B cell (primary cell): ENCODE measurements around the gene TREML2. TPM values are rescaled to one million over a fixed set of nuclear protein-coding genes. Genes with fewer than 3 reads are reported as not detected.
A peak's percentile ranks its signal among the peaks of the same experiment; 100 is the strongest.

Source experiments
- ATAC-seq: fragments of 200-7000 bp; cut with Tn5 transposase; one replicate; pipeline ENCODE4 v1.10.0; 2021; ENCODE audit warnings: low read depth, mild to moderate bottlenecking, moderate number of reproducible peaks, moderate library complexity
- CTCF ChIA-PET: fragments of 350-600 bp; sonication (Branson Sonifier 250); formaldehyde crosslinking; loops from one replicate; lab custom pipeline; 2021; ENCODE audit warnings: antibody characterized with exemption, inconsistent platforms; lab: Charles Lee
- POLR2A ChIA-PET: fragments of 350-600 bp; sonication (Branson Sonifier 250); formaldehyde crosslinking; loops from one replicate; lab custom pipeline; 2021; ENCODE audit warnings: antibody characterized with exemption; lab: Charles Lee
- DNase-seq: peaks from one replicate; pipeline ENCODE4 v3.0.0; 2013
- H2AFZ ChIP-seq: 2 replicates; pipeline ENCODE4 v1.6.1; 2012; ENCODE audit warnings: mild to moderate bottlenecking, low read depth, low read length; ENCODE audit not compliant: insufficient read depth, poor library complexity, severe bottlenecking
- H3K27ac ChIP-seq, 2 donors: 1 replicate in 1 of 2; 2 replicates in 1 of 2; pipeline ENCODE4 v1.5.1; 2012 to 2013; ENCODE audit warnings: low read length in 2 of 2, mild to moderate bottlenecking in 2 of 2, moderate library complexity in 1 of 2
- H3K27me3 ChIP-seq, 4 experiments: fragments of 200-600 bp in 1 of 4; sonication (generic) in 1 of 4; replicated peaks in 1 of 4; 1 replicate in 2 of 4; 2 replicates in 2 of 4; pipeline versions ENCODE4 v1.6.1 to v1.7.0; 2013 to 2016; ENCODE audit warnings: low read length in 3 of 4, mild to moderate bottlenecking in 2 of 4, mixed read lengths in 1 of 4, moderate library complexity in 1 of 4; ENCODE audit not compliant: insufficient read depth in 4 of 4, control insufficient read depth in 3 of 4; ENCODE audit errors: control extremely low read depth in 1 of 4
- H3K36me3 ChIP-seq, 2 experiments: replicated peaks in 1 of 2; 1 replicate in 1 of 2; 2 replicates in 1 of 2; pipeline versions ENCODE4 v1.6.1 to v1.7.1; 2013; ENCODE audit warnings: low read length in 1 of 2; ENCODE audit not compliant: insufficient read depth in 2 of 2, control insufficient read depth in 1 of 2; ENCODE audit errors: control extremely low read depth in 1 of 2, extremely low read depth in 1 of 2
- H3K4me1 ChIP-seq, 2 donors: fragments of 200-600 bp in 1 of 2; sonication (generic) in 1 of 2; 1 replicate in 1 of 2; 2 replicates in 1 of 2; pipeline versions ENCODE4 v1.5.1 to v1.6.1; 2013 to 2017; ENCODE audit warnings: low read length in 2 of 2; ENCODE audit not compliant: control insufficient read depth in 2 of 2, insufficient read depth in 2 of 2
- H3K4me2 ChIP-seq: replicated peaks from 2 replicates; pipeline ENCODE3; 2012; ENCODE audit warnings: mild to moderate bottlenecking, low read depth, low read length; ENCODE audit not compliant: poor library complexity, severe bottlenecking
- H3K4me3 ChIP-seq, 5 experiments: fragments of 200-600 bp in 1 of 5; sonication (generic) in 1 of 5; 1 replicate in 3 of 5; 2 replicates in 2 of 5; pipeline versions ENCODE4 v1.5.1 to v1.7.0; 2011 to 2016; ENCODE audit warnings: low read length in 4 of 5, mild to moderate bottlenecking in 4 of 5, low read depth in 2 of 5, control low read depth in 1 of 5, moderate library complexity in 1 of 5; ENCODE audit not compliant: insufficient read depth in 1 of 5; ENCODE audit errors: control extremely low read depth in 1 of 5, extremely low read depth in 1 of 5
- H3K79me2 ChIP-seq: fragments of 200-600 bp; sonication (generic); one replicate; pipeline ENCODE4 v1.6.0; 2016; ENCODE audit warnings: low read length; ENCODE audit not compliant: control insufficient read depth, insufficient read depth
- H3K9ac ChIP-seq: fragments of 200-600 bp; sonication (generic); 2 replicates; pipeline ENCODE4 v1.6.1; 2017; ENCODE audit warnings: mild to moderate bottlenecking, low read length, moderate library complexity
- H3K9me3 ChIP-seq, 3 donors: one replicate each; pipeline versions ENCODE4 v1.6.1 to v1.7.1; 2013; ENCODE audit warnings: low read length in 2 of 3; ENCODE audit not compliant: control insufficient read depth in 2 of 3, insufficient read depth in 1 of 3; ENCODE audit errors: control extremely low read depth in 1 of 3
- H4K20me1 ChIP-seq: 2 replicates; pipeline ENCODE4 v1.6.0; 2012; ENCODE audit warnings: mild to moderate bottlenecking, low read length; ENCODE audit not compliant: insufficient read depth, control insufficient read depth, poor library complexity, severe bottlenecking
- H3K27ac Mint-ChIP-seq: one replicate; pipeline ENCODE4 v1.8.0; 2021; ENCODE audit warnings: mixed read lengths
- H3K27me3 Mint-ChIP-seq: one replicate; pipeline ENCODE4 v1.8.0; 2021; ENCODE audit warnings: mixed read lengths
- H3K4me1 Mint-ChIP-seq: one replicate; pipeline ENCODE4 v1.8.0; 2021; ENCODE audit warnings: mixed read lengths
- H3K4me3 Mint-ChIP-seq: one replicate; pipeline ENCODE4 v1.8.0; 2021; ENCODE audit warnings: mixed read lengths
- H3K9me3 Mint-ChIP-seq: one replicate; pipeline ENCODE4 v1.8.0; 2022; ENCODE audit warnings: mixed read lengths; ENCODE audit not compliant: insufficient read depth
- CTCF ChIP-seq: fragments of 200-600 bp; IDR thresholded peaks from one replicate; pipeline ENCODE4 v1.8.0; 2022; ENCODE audit warnings: antibody characterized with exemption, mild to moderate bottlenecking
- EZH2 ChIP-seq: IDR thresholded peaks from 2 replicates; pipeline ENCODE4 v1.6.1; 2012; ENCODE audit warnings: borderline replicate concordance, low read depth, mild to moderate bottlenecking, moderate library complexity, low read length; ENCODE audit not compliant: insufficient read depth, poor library complexity, severe bottlenecking
- WGBS: methylation state at CpG from one replicate; pipeline ENCODE4 v1.1.5; 2013; ENCODE audit warnings: missing lambda C conversion rate; ENCODE audit not compliant: insufficient coverage; 5-methylcytosine and 5-hydroxymethylcytosine counted together
- intact Hi-C: fragments of 100-400 bp; cut with micrococcal nuclease; formaldehyde crosslinking; loops from one replicate; pipeline ENCODE4 v1.10.0; 2022
- polyA plus RNA-seq: library from polyadenylated mRNA; depleted of rRNA; stranded (reverse); fragments of >200 nt; gene quantifications from 2 replicates; pipeline ENCODE4 v1.2.3, GENCODE V29; 2012
- total RNA-seq, 2 donors: library from RNA; stranded (reverse); fragments of 120-200 nt in 1 of 2; gene quantifications; 1 replicate in 1 of 2; 2 replicates in 1 of 2; pipeline versions ENCODE4 v1.2.3 to v1.2.4, GENCODE V29; 2013 to 2022

Gene TREML2
- total and polyA plus RNA-seq, 2 donors (not counting 1 experiment from before 2014, with no cell fraction given), result 9.6 to 51.1 TPM

DNA sequence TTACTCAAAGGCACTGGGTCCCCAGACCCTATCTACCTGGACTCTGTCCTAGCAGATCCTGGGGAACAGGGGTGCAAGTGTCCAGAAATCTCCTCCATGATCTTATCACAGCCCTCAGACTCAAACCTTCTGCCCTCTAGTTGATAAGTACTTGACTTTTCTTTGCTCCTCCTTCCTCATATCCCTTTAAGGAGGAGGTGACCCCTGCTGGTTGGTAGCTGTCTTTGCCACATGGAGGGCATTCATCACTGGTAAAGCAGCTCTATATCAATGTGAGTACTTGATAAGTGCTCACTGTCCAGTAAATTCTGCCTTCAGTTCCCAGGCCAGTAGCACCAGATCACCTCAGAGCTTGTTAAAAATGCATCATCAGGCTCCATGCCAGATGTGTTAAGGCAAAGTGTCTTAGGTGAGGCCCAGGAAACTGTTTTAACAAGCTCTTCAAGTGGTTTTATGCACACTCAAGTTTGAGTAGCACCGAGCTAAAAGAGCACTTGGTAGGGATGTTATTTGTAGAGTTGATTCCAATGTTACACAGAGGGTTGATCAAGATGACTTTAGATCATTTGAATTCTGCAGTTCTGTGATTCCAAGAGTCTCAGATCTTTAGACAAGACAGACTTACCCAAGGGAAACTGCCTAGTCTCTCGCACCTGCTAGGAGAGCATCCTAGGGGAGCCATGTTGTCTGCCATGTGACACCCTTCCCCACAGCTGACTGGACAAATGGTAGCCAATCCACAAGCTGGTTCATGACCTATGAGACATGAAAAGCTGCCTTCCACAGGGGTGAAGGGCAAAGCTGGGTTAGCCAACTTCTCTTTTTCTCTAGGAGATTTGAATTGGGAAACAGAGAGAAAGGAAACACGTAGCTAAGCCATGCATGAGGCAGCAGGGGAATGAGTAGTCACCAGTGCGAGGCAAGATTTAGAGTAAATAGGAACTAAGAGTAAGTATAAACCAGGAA lies 18.6 kb downstream of the TREML2 start:
- Histone ChIP-seq H3K36me3 (no peaks in the 10 kb centered on the region), H3K4me1 (peaks cover 48 to 50% of the 10 kb centered on the region in 2 donors), H3K27me3 (no peaks in the 10 kb centered on the region), H2AFZ (peak overlapping the region; percentile 29), H3K79me2 (no peaks in the 10 kb centered on the region), H3K4me2 (peak overlapping the region; percentile 49), H3K27ac (peak overlapping the region; percentile 70 to 74), H3K9ac (no peak overlapping the region), H3K9me3 (no peaks in the 10 kb centered on the region), H4K20me1 (no peaks in the 10 kb centered on the region), H3K4me3 (no peak overlapping the region)
- peak; percentile 71 for ATAC-seq
- Mint-ChIP-seq H3K4me1 (peaks cover 54% of the 10 kb centered on the region), H3K27ac (peak overlapping the region; percentile 75), H3K9me3 (no peaks in the 10 kb centered on the region), H3K27me3 (peaks cover 3% of the 10 kb centered on the region), H3K4me3 (peak overlapping the region; percentile 35)
- POLR2A ChIA-PET, result interaction anchor here (0.6 kb wide), 2 partner anchors 285 to 912 kb away, joined by 3 to 4 read pairs; no protein-coding TSS in a partner anchor
- WGBS, result 45% methylated on average over 4 of the region's 4 CpGs
- intact Hi-C loops, result loop anchor here (2.0 to 5.0 kb wide), 2 partner anchors 18 to 135 kb away; partner anchors contain the start of gene TREML2
- DNase-seq, result peak; percentile 66
- CTCF ChIA-PET, result interaction anchor here (0.5 to 2.4 kb wide), 20 partner anchors 9 to 184 kb away, joined by 3 to 11 read pairs (median 4); partner anchors contain the start of gene TREML2
- TF ChIP-seq CTCF, result peak; percentile 72
- TF ChIP-seq EZH2, result no peak
